Measurements from ENCODE around the gene DYSF.

DYSF gene

GRCh38 chr2:71510196-71510807 is 56.9 kb downstream of the DYSF start:
- Histone ChIP-seq H3K9me3 (no peaks in the 10 kb centered on the region), H3K27ac (peak overlapping the region; percentile 42), H3K4me3 (ENCODE audit: low read depth in 1 of 2, low read length in 1 of 2) (no peak overlapping the region), H3K4me1 (ENCODE audit: control insufficient read depth in 1 of 2, insufficient read depth in 1 of 2, low read depth in 1 of 2, low read length in 1 of 2) (peaks cover 0 to 6% of the 10 kb centered on the region in 2 experiments), H3K27me3 (no peaks in the 10 kb centered on the region), H3K36me3 (peaks cover 93% of the 10 kb centered on the region)
- peak; percentile 77 for TF ChIP-seq CTCF (IDR thresholded peaks at IDR 0.05)

GRCh38 chr2:71510938-71511337 is 57.6 kb downstream of the DYSF start:
- TF ChIP-seq CTCF (IDR thresholded peaks at IDR 0.05) = no peak
- H3K36me3 ChIP-seq = peaks cover 93% of the 10 kb centered on the region
- H3K4me1 ChIP-seq (ENCODE audit: control insufficient read depth in 1 of 2, insufficient read depth in 1 of 2, low read depth in 1 of 2, low read length in 1 of 2) = peaks cover 0 to 6% of the 10 kb centered on the region in 2 experiments
- no peaks in the 10 kb centered on the region for H3K9me3 ChIP-seq
- no peak overlapping the region for H3K27ac ChIP-seq
- H3K4me3 ChIP-seq (ENCODE audit: low read depth in 1 of 2, low read length in 1 of 2) = no peak overlapping the region
- no peaks in the 10 kb centered on the region for H3K27me3 ChIP-seq

- no peak overlapping the region for H3K4me3 ChIP-seq (ENCODE audit: low read depth in 1 of 2, low read length in 1 of 2)
Measured at GRCh38 chr2:71511776-71512175, 58.4 kb downstream of the DYSF start.

GRCh38 chr2:71512386-71512785 is 59.0 kb downstream of the DYSF start:
- H3K27ac ChIP-seq = no peak overlapping the region
- no peak for TF ChIP-seq CTCF (IDR thresholded peaks at IDR 0.05)
- peaks cover 93% of the 10 kb centered on the region for H3K36me3 ChIP-seq
- H3K4me1 ChIP-seq (ENCODE audit: control insufficient read depth in 1 of 2, insufficient read depth in 1 of 2, low read depth in 1 of 2, low read length in 1 of 2) = peaks cover 0 to 6% of the 10 kb centered on the region in 2 experiments
- no peaks in the 10 kb centered on the region for H3K9me3 ChIP-seq
- no peaks in the 10 kb centered on the region for H3K27me3 ChIP-seq
- H3K4me3 ChIP-seq (ENCODE audit: low read depth in 1 of 2, low read length in 1 of 2) = no peak overlapping the region

More at GRCh38 chr2:71511776-71512175, 58.4 kb downstream of the DYSF start:
- peaks cover 0 to 6% of the 10 kb centered on the region in 2 experiments for H3K4me1 ChIP-seq (ENCODE audit: control insufficient read depth in 1 of 2, insufficient read depth in 1 of 2, low read depth in 1 of 2, low read length in 1 of 2)
- no peak overlapping the region for H3K27ac ChIP-seq
- H3K9me3 ChIP-seq = no peaks in the 10 kb centered on the region
- no peaks in the 10 kb centered on the region for H3K27me3 ChIP-seq
- H3K36me3 ChIP-seq = peaks cover 93% of the 10 kb centered on the region
- no peak for TF ChIP-seq CTCF (IDR thresholded peaks at IDR 0.05)

GRCh38 chr2:71513096-71513495 is 59.7 kb downstream of the DYSF start:
- no peaks in the 10 kb centered on the region for H3K27me3 ChIP-seq
- H3K36me3 ChIP-seq = peaks cover 93% of the 10 kb centered on the region
- peaks cover 0 to 6% of the 10 kb centered on the region in 2 experiments for H3K4me1 ChIP-seq (ENCODE audit: control insufficient read depth in 1 of 2, insufficient read depth in 1 of 2, low read depth in 1 of 2, low read length in 1 of 2)
- H3K9me3 ChIP-seq = no peaks in the 10 kb centered on the region
- no peak overlapping the region for H3K27ac ChIP-seq
- no peak overlapping the region for H3K4me3 ChIP-seq (ENCODE audit: low read depth in 1 of 2, low read length in 1 of 2)
- TF ChIP-seq CTCF (IDR thresholded peaks at IDR 0.05) = no peak
